GM18907 (cell line): ENCODE results near the gene DTYMK.
"Not testable (repeated sequence)": the region's sequence is repeated elsewhere in the genome, so short reads cannot be mapped to it uniquely, and the experiment has no call there.

Source experiments
- ATAC-seq: cut with Tn5 transposase; IDR thresholded peaks from one replicate; pipeline ENCODE4 v1.9.1; 2021; ENCODE audit warnings: mild to moderate bottlenecking, moderate library complexity; ENCODE audit not compliant: unreplicated experiment

DTYMK gene

DNA sequence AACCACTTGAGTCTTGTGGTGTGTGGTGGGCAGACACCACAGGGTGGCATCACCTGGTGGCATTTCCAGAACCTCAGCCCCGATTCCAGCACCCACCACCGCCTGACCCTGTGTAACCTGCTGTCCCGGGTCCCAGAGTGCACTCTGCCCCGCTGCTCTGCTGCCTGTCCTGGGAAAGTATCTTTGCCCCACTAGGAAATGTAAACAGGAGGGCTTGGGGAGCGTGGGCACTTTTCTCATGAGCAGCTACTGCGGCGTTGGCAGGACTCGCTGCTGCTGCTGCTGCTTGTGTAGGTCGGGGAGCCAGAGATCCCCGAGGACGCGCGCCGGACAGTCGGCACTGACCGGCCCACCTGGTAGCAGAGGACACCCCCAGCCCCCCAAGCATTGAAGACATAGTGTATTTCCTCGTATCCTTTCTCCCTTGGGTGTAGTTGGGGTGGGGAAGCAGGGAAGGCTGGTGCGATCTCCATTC is 13.4 kb downstream of the DTYMK start:
- ATAC-seq: no peak

DNA sequence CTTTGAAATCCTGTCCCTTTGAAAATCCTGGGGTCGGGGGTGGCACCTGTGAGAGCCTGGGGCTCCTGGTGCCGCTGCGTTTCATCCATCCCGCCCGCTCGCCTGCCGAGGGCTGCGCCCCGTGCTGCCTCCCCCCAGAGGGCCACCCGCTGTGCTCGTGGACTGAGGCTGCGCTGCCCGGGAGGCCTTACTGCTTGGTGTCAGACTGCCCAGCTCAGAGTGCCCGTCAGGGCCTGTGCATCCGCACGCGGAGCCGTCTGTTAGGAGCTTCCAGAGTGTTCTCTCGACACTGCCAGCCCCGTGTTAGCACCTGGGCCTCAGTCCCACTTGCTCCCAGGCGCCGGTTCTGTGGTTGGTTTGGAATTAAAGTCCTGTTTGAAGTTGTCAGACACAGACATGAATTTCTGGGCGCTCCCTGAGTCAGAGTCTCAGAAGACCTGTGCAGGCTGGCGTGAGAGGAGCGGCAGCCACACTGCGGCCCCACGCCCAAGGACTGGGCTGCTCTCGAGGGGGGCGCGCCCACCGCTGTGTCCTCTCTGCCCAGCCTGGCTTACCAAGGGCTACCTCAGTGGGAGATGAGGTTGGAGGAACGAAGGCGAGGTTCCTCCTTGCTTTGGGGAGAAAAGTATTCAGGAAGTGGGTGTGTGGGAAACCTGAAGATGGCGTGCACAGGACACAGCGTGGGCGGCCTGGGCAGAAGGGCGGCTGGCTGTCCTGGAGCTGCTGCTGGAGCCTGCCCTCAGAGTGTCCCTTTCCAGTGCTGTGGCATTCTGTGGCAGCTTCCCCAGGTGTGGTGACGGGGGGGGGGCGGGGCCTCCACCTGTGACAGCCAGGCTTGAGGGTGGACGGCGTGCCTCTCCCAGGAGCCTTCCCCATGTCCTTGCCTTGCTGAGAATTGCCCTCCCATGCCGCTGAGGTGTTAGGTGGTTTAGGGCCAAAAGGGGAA is 14.1 kb downstream of the DTYMK start:
- no peak for ATAC-seq

DNA sequence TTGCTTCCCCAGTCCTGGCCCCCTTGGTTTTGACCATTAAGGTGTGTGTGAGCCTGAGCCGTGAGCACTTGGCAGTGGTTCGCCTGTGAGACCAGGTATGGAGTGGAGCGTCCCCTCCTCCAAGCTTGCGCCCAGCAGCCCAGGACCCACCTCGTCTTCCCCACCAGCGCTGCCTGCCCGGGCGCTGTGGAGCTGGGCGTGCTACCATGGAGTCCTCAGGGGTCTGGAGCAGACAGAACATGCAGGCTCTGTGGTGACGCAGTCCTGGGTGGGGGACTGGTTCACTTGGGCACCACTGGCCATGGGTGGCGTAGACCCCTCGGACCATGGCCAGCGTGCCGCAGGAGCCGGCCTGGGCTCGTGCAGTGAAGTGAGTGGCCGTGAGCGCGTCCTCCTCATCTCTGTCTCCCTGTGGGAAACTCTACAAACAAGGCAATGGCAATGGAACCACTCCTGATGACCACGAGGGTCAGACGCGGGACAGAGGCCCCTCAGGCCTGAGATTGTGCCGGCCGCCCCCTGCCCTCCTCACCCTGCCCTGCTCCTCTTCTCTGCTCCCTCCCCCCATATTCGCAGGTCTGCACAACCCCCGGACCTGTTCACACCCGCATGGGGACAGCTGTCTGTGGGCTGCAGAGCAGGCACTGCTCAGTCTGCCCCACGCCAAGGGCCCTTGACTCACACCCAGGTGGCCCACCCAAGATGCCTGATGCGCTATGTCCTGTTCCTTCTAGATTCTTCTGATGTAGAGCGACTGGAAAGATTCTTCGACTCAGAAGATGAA is 15.0 kb downstream of the DTYMK start:
- no peak for ATAC-seq

DNA sequence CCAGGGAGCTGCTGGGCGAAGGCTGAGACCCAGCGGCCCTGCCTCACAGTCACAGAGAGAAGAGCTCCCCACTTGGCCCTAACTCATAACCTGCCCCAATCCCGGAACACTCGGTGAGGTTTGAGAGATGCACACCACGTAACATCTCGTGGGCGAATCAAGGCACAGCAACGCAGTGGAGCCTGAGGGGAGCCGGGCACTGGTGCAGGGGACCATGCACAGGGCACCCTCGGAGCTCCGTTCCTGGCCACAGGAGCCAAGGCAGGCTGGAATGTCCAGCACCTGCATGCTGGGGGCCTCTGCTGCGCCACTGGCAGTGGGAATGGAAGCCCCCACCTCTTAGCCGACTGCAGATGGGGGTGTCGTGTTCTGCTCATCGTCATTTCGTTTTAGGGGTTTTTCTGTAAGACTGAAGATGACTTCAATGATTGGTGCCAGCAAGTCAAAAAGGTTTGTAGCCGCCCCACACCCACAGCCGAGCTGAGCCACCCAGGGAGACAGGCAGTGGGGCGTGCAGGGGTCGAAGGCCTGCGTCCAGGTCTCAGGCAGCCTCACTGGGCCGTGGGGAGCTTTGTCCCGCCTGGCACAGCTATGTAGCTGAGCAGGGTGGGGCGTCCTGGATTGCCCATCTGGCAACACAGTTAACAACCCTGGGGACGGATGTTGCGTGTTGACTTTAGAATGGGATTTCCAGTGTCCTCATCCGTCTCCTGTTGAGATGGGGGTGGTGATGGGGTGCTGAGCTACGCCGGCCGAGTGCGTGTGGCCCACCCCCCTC is 16.1 kb downstream of the DTYMK start:
- no peak for ATAC-seq

DNA sequence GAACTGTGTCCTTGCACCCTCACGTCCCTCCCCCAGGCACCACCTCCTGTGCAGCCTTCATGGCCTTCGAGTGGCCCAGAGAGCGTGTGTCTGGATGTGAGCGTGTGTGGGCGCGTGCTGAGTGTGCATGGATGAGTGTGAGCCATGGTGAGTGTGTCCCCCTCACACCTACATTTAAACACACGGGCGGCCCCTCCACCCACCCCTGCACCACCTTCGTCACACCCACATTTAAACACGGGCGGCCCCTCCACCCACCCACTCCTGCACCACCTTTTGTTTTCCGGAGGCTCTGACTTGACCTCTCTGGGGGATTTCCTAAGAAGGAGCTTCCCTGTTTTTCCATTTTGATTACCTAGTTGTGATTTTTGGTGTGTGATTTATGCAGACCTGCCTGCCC is 17.8 kb downstream of the DTYMK start:
- no peak for ATAC-seq

DNA sequence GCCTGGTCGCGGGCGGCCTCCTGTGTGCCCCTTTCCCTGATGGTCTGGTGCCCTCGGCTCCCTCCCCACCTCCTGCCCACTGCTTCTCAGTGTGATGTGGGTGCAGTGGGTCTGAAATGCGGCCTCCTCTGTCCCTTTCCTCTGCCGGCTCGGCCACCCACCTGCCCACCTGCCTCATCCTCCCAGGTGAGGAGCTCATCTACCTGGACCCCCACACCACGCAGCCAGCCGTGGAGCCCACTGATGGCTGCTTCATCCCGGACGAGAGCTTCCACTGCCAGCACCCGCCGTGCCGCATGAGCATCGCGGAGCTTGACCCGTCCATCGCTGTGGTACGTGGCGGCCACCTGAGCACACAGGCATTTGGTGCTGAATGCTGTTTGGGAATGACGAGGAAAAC is 18.3 kb downstream of the DTYMK start:
- ATAC-seq: no peak

DNA sequence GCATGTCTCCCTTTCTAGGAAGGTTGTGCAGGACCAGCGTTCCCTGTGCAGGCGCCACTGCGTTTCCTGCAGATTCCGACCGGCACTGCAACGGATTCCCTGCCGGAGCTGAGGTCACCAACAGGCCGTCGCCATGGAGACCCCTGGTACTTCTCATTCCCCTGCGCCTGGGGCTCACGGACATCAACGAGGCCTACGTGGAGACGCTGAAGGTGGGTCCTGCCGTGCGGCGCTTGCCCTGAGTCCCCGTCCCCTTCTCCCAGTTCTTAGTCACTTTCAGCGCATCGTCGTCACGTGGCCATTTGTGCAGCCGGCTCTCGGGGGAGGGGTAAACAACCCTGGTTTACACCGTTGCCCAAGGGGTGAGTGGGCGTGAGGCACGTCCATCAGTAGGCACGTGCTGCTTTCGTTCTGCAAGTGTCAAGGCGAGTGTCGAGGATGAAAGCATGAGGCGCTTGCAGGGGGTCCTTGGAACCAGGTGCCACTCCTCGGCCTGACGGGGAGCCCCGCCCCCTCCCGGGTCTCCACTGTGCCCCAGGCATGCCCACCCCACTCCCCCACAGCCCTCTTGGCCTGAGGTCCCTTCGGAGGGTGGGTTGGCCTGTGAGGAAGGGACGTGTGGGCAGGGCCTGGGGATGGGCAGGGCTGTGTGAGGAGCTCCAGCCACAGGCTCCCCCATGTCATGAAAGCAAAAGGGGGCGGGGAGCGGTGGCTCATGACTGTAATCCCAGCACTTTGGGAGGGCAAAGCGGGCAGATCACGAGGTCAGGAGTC is 19.8 kb downstream of the DTYMK start:
- no peak for ATAC-seq

DNA sequence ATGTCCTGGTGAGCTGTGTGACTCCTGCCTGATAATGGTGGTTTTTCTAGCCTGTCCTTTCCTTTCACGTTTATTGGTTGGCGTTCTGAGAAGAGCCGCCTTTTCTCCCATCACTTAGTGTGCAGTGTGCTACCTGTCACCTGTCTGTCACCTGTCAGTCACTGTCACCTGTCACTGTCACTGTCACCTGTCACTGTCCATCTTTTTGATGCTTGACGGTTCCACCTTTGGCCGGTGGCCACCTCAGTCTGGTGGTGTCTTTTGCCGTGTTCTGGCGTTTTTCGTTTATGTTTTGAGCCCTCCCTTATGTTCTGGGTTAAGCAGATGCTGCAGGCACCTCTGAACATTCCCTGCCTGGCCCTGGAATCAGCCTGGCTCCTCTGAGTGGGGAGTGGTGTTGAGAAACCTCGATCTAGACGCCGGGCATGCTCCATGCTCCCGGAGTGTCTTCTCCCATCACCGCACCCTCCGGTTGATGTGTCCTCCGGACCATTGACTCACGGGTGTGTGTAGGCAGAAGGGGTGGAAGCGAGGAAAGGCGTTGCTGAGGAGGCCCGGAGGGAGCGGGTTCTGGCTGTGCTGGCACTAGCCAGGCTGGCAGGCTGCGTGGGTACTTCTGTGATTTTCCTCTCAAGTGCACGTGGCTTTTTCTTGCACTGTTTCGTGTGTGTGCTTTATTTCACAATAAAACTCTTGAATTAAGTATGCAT is 20.7 kb downstream of the DTYMK start:
- no peak for ATAC-seq

DNA sequence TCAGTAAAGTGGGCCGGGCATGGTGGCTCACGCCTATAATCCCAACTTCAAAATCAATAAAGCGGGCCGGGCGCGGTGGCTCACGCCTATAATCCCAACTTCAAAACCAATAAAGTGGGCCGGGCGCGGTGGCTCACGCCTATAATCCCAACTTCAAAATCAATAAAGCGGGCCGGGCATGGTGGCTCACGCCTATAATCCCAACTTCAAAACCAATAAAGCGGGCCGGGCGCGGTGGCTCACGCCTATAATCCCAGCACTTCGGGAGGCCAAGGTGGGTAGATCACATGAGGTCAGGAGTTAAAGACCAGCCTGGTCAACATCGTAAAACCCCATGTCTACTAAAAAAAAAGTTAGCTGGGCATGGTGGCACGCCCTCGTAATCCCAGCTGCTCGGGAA is 23.9 kb downstream of the DTYMK start:
- ATAC-seq: not testable (repeated sequence)

DNA sequence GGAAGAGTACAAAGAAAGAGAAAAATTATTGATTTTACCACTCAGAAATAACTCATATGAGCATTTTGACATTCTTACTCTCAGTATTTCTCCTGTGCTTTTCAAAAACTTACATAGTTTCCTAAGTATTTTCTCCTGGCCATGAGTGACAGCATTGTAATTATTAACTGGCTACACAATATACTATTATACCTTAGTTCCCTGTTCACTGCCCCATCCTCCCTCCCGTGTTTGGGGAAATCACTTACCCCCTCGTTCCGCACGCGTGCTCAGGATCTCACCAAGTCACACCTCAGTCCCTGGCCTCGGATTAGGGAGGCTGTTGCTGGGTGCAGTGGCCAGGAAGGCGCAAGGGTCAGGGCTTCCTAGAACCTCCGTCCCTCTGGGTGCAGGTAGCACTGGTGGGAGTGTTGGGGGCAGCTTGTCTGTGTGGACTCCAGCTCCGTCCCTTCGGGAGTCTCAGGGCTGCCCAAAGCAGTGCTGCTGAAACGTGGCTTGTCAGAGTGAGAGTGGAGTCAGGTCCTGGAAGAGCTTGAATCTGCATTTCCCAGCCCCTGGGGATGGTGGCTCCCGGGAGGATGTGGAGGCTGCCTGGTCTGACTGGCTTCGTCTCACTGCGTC is 25.9 kb downstream of the DTYMK start:
- ATAC-seq: no peak

DNA sequence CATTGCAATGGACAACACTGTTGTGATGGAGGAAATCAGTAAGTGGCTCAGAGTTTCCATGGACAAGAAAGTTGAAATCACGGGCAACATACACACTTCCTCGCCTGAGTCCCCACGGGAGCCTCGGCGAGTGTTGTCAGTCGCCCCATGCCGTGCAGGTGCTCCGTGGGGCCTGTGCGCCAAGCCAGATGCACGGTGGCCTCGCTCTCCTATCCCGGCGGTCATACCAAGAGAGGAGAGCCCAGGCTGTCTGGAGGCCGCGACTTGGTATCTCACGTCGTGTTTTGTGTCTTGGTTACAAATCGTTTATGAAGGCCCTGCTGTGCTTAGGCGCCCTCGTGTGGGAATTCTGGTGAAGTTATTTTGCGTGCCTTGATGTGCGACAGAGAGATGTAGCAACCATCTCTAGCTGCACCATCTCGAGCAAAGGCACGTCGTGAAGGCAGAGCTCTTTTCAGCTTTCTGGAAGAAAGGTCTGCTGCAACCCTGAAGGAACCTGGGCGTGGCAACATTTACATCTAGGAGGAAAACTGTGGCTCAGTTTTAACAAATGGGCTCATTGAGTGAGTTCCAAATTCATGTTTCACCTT is 27.4 kb downstream of the DTYMK start:
- no peak for ATAC-seq

DNA sequence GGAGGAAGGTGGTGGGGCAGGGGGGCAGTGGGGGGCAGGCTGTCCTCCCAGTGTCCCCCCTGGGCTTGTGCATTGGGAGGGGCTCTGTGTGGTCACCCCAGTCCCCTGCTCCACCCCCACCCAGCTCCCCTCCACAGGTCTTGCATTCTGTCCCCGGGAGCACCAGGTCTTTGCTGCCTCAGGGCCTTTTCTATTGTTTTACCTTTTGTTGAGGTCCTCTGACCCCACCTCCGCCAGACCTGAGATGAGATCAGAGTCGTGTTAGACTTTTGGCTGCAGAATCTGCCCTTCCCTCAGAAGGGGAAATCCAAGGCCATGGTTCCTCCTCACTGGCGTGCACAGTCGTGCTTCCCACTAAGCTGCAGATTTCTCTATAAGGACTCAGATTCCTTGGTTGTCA is 28.3 kb downstream of the DTYMK start:
- ATAC-seq: no peak

DNA sequence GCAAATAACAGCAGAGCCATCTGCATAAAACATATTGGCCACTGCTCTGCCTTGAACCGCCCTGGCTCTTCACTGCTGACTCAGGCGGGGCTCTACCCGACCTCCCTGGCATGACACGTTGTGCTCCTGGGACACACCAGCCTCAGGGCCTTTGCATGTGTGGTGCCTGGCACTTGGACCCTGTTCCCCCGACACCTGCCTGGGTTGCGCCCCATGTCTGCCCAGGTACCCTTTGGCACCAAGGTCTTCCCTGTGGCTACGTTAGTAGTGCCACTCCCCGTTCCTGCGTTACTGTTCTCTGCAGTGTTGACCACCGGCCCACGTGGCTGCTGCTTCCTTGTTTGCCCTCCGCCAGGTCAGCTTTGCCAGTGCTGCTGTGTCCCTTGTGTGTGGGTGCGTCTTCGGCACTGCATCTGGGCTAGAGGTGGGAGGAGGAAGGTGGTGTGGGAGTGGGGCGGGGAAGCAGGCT is 28.8 kb downstream of the DTYMK start:
- no peak for ATAC-seq

DNA sequence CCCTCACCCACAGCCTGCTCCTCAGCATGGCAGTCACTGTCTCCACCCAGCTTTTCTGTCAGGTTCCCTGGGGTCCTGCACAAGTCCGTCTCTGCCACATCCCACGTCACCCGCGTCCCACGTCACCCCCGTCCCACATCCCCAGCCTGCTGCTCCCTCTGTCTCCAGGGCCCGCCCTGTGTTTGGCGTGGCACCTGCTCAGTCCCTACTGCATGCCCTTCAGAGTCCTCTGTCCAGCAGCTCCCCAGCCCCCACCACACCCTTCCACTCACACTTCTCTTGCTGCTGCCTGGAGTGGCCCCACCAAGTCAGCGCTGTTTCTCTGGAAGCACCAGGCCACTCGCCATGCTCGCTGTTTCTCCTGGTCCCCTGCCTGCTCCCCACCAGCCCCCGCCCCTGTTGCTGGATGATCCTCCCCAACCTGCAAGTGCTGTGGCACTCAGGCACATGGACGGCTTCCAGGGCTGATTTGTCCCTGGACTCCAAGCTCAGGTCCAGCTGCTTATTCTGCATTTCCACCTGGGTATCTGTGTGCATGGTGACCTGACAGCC is 30.3 kb downstream of the DTYMK start:
- ATAC-seq: no peak

DNA sequence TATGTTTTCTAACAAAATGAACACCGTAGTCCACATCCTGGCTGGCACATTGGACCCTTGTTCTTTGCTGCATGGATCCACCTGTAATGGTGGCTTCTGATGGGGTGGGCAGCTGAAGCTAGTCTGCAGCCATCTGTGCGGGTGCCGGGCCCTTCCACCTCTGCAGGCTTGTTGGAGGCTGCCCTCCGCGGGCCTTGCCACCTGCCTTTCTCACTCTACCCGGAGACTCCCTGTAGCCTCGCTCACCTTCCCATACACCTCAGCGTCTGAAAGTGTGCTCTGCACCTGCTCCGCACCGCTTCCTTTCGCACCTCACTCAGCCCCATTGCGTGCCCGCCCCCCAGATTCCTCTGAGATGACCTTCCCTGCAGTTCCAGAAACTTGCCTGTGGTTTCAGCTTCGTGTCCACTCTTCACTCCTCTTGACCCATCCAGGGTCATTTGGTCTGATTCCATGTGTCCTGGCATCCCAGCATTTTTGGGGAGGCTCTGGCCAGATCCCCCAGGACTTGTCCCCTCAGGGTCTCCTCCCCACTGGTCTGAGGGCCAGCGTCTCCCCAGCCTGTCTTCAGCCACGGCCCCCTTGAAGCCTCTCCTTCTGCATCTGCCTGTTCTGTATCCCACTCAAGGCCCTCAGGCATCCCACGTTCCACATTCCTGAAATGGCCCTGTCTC is 31.0 kb downstream of the DTYMK start:
- no peak for ATAC-seq

DNA sequence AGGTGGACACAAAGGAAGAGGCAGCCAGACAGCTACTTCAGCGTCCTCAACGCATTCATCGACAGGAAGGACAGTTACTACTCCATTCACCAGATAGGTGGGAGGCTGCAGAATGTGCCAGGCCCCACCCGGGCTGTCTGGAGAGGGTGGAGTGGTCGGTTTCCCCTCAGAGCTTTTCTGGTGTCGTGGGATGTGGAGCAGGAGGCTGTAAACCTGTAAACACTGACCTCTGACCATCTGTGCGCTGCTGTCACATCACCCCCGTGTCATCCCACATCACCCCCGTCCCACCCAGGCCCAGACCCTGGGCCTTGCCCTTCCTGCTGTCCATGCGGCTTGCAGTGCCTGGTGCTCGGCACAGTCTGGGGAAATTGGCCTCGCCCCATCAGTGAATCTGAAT is 32.1 kb downstream of the DTYMK start:
- ATAC-seq: no peak

DNA sequence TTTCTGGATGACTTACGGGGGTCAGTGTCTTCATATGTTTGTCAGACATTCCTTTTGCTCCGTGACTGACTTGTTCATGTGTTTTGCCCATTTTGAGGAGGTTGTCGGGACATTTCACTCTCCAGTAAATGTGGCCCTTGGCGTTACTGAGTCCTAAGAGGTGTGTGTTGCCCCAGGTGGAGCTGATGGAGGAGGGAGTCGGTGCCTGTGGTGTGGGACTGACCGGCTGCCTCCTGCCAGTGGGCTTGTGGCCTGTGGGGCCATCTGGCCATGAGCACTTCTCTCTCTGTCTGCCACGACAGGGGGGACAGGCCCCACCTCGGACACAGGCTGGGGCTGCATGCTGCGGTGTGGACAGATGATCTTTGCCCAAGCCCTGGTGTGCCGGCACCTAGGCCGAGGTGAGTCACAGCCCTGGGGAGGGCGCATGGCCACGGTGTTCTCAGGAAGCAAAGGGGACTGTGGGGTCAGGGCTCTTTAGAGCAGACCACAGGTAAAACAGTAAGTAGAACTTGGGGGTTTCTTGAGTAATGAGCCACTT is 33.3 kb downstream of the DTYMK start:
- ATAC-seq: no peak

DNA sequence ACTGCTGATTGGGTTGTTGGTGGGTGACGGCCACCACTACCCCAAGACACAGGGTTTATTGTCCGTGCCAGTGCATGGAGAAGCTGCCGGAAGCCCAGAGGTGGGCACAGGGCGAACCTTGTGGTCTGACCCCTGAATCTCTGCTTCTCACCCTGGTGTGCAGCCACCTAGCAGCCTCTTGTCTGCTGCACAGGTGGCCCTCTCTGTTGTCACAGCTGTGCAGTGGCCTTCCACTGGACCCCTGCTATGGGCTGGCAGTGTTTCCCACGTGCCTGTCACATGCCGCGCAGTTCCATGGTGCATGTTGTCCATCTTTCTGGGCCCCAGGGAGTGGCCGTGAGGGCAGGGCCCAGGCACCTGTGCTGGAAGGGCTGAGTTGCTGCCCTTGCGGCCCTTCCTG is 33.9 kb downstream of the DTYMK start:
- no peak for ATAC-seq
